Sigmoid colon (tissue), 4 donors: ENCODE data around the gene UAP1.

ENCODE experiments used
- CTCF ChIP-seq, 4 experiments: fragments of 450-650 bp in 3 of 4; fragments of 200-600 bp in 1 of 4; IDR thresholded peaks; one replicate each; pipeline ENCODE4 v1.5.1; 2016 to 2019; ENCODE audit warnings: antibody characterized with exemption in 4 of 4, mild to moderate bottlenecking in 3 of 4, moderate library complexity in 2 of 4
- POLR2A ChIP-seq, 2 donors: fragments of 450-650 bp; IDR thresholded peaks; one replicate each; pipeline ENCODE4 v1.6.1; 2016; ENCODE audit warnings: antibody characterized with exemption in 2 of 2, mild to moderate bottlenecking in 2 of 2, moderate library complexity in 2 of 2
- POLR2AphosphoS5 ChIP-seq, 4 donors: sonication (generic); formaldehyde crosslinking; IDR thresholded peaks; one replicate each; pipeline ENCODE4 v1.6.1; 2017; ENCODE audit warnings: antibody characterized with exemption in 4 of 4

- no peak for TF ChIP-seq POLR2A (IDR thresholded peaks at IDR 0.05)
- no peak for TF ChIP-seq POLR2AphosphoS5 (IDR thresholded peaks at IDR 0.05)
- no peak for TF ChIP-seq CTCF (IDR thresholded peaks at IDR 0.05)
These were observed 16.7 kb downstream of the UAP1 start for GRCh38 chr1:162578071-162578700.
